ENCODE data around the gene RLF.

Gene RLF

GRCh38 chr1:40272653-40273213 lies 111.5 kb downstream of the RLF start:
- DNase-seq (ENCODE audit: low read depth, low spot score) = no peak

- DNase-seq (ENCODE audit: low read depth, low spot score) = no peak
Measured at GRCh38 chr1:40273547-40274166, 112.5 kb downstream of the RLF start.

GRCh38 chr1:40274331-40274730 lies 113.1 kb downstream of the RLF start:
- DNase-seq (ENCODE audit: low read depth, low spot score) = no peak

- no peak for DNase-seq (ENCODE audit: low read depth, low spot score)
Measured at GRCh38 chr1:40276122-40276521, 114.9 kb downstream of the RLF start.

- no peak for DNase-seq (ENCODE audit: low read depth, low spot score)
Measured at GRCh38 chr1:40281853-40282252, 120.7 kb downstream of the RLF start.

Data from iPS DF 19.7 (cell line).